Activated CD8-positive, alpha-beta T cell treated with anti-CD3 and anti-CD28 coated beads for 36 hours (primary cell): ENCODE results near the gene RAB26. TPM values are rescaled to one million over a fixed set of nuclear protein-coding genes. Genes with fewer than 3 reads are reported as not detected.
"Not testable (repeated sequence)": the region's sequence is repeated elsewhere in the genome, so short reads cannot be mapped to it uniquely, and the experiment has no call there.

Experiments used
- ATAC-seq: fragments of 200-7000 bp; cut with Tn5 transposase; one replicate; pipeline ENCODE4 v1.10.0; 2021; ENCODE audit warnings: mild to moderate bottlenecking, moderate library complexity
- CTCF ChIA-PET: fragments of 350-600 bp; sonication (Branson Sonifier 250); formaldehyde crosslinking; loops from one replicate; lab custom pipeline; 2021; ENCODE audit warnings: antibody characterized with exemption; lab: Charles Lee
- POLR2A ChIA-PET: fragments of 350-600 bp; sonication (Branson Sonifier 250); formaldehyde crosslinking; loops from one replicate; lab custom pipeline; 2021; ENCODE audit warnings: antibody characterized with exemption; lab: Charles Lee
- DNase-seq: peaks from one replicate; pipeline ENCODE4 v3.0.0-alpha.2; 2020
- H3K27ac Mint-ChIP-seq: one replicate; pipeline ENCODE4 v1.8.0; 2021; ENCODE audit warnings: mild to moderate bottlenecking, mixed read lengths
- H3K27me3 Mint-ChIP-seq: one replicate; pipeline ENCODE4 v1.8.0; 2021; ENCODE audit warnings: mixed read lengths
- H3K36me3 Mint-ChIP-seq: one replicate; pipeline ENCODE4 v1.8.0; 2021; ENCODE audit warnings: low read depth, mixed read lengths
- H3K4me1 Mint-ChIP-seq: one replicate; pipeline ENCODE4 v1.8.0; 2021; ENCODE audit warnings: low read depth, mixed read lengths
- H3K4me3 Mint-ChIP-seq: one replicate; pipeline ENCODE4 v1.8.0; 2021; ENCODE audit warnings: mild to moderate bottlenecking, moderate library complexity, mixed read lengths
- H3K9me3 Mint-ChIP-seq: one replicate; pipeline ENCODE4 v1.8.0; 2021; ENCODE audit warnings: mixed read lengths
- CTCF ChIP-seq: fragments of 200-600 bp; IDR thresholded peaks from one replicate; pipeline ENCODE4 v1.8.0; 2022; ENCODE audit warnings: antibody characterized with exemption, mild to moderate bottlenecking
- intact Hi-C: fragments of 100-400 bp; cut with micrococcal nuclease; formaldehyde crosslinking; loops from one replicate; pipeline ENCODE4 v1.10.0; 2022
- total RNA-seq, 2 experiments: library from RNA; stranded (reverse); gene quantifications; one replicate each; pipeline ENCODE4 v1.2.3, GENCODE V29; 2021

RAB26 gene, protein sequence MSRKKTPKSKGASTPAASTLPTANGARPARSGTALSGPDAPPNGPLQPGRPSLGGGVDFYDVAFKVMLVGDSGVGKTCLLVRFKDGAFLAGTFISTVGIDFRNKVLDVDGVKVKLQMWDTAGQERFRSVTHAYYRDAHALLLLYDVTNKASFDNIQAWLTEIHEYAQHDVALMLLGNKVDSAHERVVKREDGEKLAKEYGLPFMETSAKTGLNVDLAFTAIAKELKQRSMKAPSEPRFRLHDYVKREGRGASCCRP
- total RNA-seq, result under 1 TPM; 0.34 to 0.49 TPM

GRCh38 chr16:2147981-2148671 is at the start of gene RAB26:
RAB26 (plus strand) TSS chr16:2148625; CDS start chr16:2148784, 159 bp downstream.
- peaks cover 19% of the 10 kb centered on the region for H3K36me3 Mint-ChIP-seq
- no peak for TF ChIP-seq CTCF
- DNase-seq (peak; percentile 42), ATAC-seq (peak; percentile 42)
- peaks cover 16% of the 10 kb centered on the region for H3K4me1 Mint-ChIP-seq
- intact Hi-C loops, result no loop called here
- peak within 1 kb of the TSS; percentile 39 for H3K4me3 Mint-ChIP-seq
- H3K27me3 Mint-ChIP-seq, result no peaks in the 10 kb centered on the region
- H3K9me3 Mint-ChIP-seq, result no peaks in the 10 kb centered on the region
- ChIA-PET POLR2A (interaction anchor here (0.6 to 1.2 kb wide), 5 partner anchors 79 to 185 kb away, joined by 3 to 4 read pairs (median 3); partner anchors contain the start of genes RPS2 and TBL3), CTCF (interaction anchor here (1.1 kb wide), 1 partner anchor 8 kb away, joined by 3 read pairs; no protein-coding TSS in a partner anchor)
- no peak within 1 kb of the TSS for H3K27ac Mint-ChIP-seq

- POLR2A ChIA-PET, H3K4me1 Mint-ChIP-seq, ATAC-seq, H3K27me3 Mint-ChIP-seq, H3K36me3 Mint-ChIP-seq, H3K4me3 Mint-ChIP-seq, CTCF ChIA-PET, DNase-seq, intact Hi-C loops, H3K27ac Mint-ChIP-seq, H3K9me3 Mint-ChIP-seq: not testable (repeated sequence)
Measured at GRCh38 chr16:2101581-2101980, 46.8 kb upstream of the RAB26 start.

DNA sequence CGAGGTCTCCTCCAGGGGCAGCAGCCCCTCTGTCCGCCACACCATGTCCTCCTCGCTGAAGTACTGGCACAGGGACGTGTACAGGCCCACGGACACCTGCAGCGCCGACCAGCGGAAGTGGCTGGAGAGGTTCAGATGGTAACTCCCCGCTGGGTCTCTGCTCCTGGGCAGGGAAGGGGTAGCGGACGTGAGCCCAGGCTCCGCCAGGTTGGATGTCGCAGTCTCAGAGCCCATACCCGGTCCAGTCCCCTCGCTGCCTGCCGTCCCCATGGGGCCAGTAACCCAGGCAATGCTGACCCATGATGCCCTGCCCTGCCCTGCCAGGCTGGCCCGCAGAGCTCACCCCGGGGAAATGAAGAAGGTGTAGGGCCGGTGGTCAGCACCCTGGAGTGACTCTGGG is 46.0 kb upstream of the RAB26 start:
- ATAC-seq, result no peak
- H3K36me3 Mint-ChIP-seq, result peaks cover 3% of the 10 kb centered on the region
- ChIA-PET POLR2A (no interaction called here), CTCF (no interaction called here)
- H3K9me3 Mint-ChIP-seq, result no peaks in the 10 kb centered on the region
- TF ChIP-seq CTCF, result no peak
- H3K4me3 Mint-ChIP-seq, result no peak overlapping the region
- no peaks in the 10 kb centered on the region for H3K27me3 Mint-ChIP-seq
- intact Hi-C loops, result no loop called here
- DNase-seq, result no peak
- H3K4me1 Mint-ChIP-seq, result no peaks in the 10 kb centered on the region
- no peak overlapping the region for H3K27ac Mint-ChIP-seq

- H3K27me3 Mint-ChIP-seq, intact Hi-C loops, DNase-seq, CTCF ChIA-PET, H3K9me3 Mint-ChIP-seq, POLR2A ChIA-PET, H3K27ac Mint-ChIP-seq, H3K4me1 Mint-ChIP-seq, H3K36me3 Mint-ChIP-seq, H3K4me3 Mint-ChIP-seq, ATAC-seq: not testable (repeated sequence)
Measured at GRCh38 chr16:2104464-2104863, 44.0 kb upstream of the RAB26 start.

DNA sequence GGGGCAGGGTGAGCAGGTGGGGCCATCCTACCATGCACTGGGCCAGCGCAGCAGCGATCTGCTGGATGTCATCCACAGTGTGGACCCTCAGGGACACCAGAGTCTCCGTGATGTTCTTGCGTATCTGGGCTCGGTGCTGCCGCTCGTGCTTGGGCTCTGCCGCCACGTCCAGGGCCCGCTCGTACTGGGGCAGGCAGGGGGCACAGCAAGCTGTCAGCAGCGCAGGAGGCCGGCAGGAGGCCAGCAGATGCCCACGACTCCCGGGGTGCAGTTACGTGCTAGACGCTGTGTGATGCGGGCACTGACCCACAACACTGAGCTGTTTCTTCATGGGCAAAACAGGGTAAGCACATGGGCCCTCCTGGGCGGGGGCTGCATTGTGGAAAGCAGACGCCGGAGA is 43.1 kb upstream of the RAB26 start:
- H3K27me3 Mint-ChIP-seq, intact Hi-C loops, H3K27ac Mint-ChIP-seq, POLR2A ChIA-PET, H3K4me1 Mint-ChIP-seq, H3K36me3 Mint-ChIP-seq, ATAC-seq, DNase-seq, H3K4me3 Mint-ChIP-seq, CTCF ChIA-PET, H3K9me3 Mint-ChIP-seq: not testable (repeated sequence)

DNA sequence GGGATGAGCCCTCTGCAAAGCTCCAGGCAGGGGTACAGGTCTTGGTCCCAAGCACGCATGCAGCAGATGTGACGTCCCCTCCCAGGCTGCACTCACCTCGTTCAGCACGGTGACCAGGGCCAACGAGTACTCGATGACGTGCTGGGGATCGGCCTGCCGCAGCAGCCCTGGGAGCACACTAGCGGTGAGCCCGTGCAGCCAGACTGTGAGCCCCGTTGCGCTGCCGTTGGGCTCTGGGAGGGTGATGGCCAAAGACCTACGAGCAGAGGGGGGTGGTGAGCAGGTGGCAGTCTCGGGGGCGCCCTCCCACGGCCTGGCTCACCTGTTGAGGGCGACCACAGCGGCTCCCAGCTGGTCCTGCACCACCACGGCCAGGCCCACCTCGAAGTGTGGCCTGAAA is 42.7 kb upstream of the RAB26 start:
- H3K4me1 Mint-ChIP-seq, DNase-seq, H3K9me3 Mint-ChIP-seq, H3K27ac Mint-ChIP-seq, H3K36me3 Mint-ChIP-seq, CTCF ChIA-PET, ATAC-seq, H3K27me3 Mint-ChIP-seq, POLR2A ChIA-PET, intact Hi-C loops, H3K4me3 Mint-ChIP-seq: not testable (repeated sequence)

- H3K27me3 Mint-ChIP-seq, H3K4me3 Mint-ChIP-seq, H3K27ac Mint-ChIP-seq, H3K36me3 Mint-ChIP-seq, CTCF ChIA-PET, intact Hi-C loops, H3K4me1 Mint-ChIP-seq, DNase-seq, ATAC-seq, H3K9me3 Mint-ChIP-seq, POLR2A ChIA-PET: not testable (repeated sequence)
Measured at GRCh38 chr16:2106211-2106610, 42.2 kb upstream of the RAB26 start.

GRCh38 chr16:2107121-2107790 is 41.2 kb upstream of the RAB26 start:
- H3K36me3 Mint-ChIP-seq, H3K4me3 Mint-ChIP-seq, H3K27me3 Mint-ChIP-seq, DNase-seq, H3K9me3 Mint-ChIP-seq, ATAC-seq, H3K27ac Mint-ChIP-seq, POLR2A ChIA-PET, intact Hi-C loops, H3K4me1 Mint-ChIP-seq, CTCF ChIA-PET: not testable (repeated sequence)

- intact Hi-C loops, CTCF ChIA-PET, POLR2A ChIA-PET: not testable (repeated sequence)
Measured at GRCh38 chr16:2107791-2108125, 40.7 kb upstream of the RAB26 start.

More at GRCh38 chr16:2107791-2108125, 40.7 kb upstream of the RAB26 start:
- H3K9me3 Mint-ChIP-seq, H3K36me3 Mint-ChIP-seq, DNase-seq, H3K4me1 Mint-ChIP-seq, H3K27ac Mint-ChIP-seq, H3K27me3 Mint-ChIP-seq, H3K4me3 Mint-ChIP-seq, ATAC-seq: not testable (repeated sequence)
